Neural cell (in vitro differentiated cells): Measurements from ENCODE around the gene MAGI2. TPM values are rescaled to one million over a fixed set of nuclear protein-coding genes. Genes with fewer than 3 reads are reported as not detected.

ENCODE experiments used
- H2AFZ ChIP-seq: fragments of 200-600, 300-800 bp; sonication (generic), shearing (Covaris generic); 2 replicates; pipeline ENCODE4 v1.6.0; 2014; ENCODE audit warnings: low read depth, mild to moderate bottlenecking, antibody characterized with exemption, low read length, moderate library complexity
- H3F3A ChIP-seq: fragments of 200-600 bp; shearing (Covaris generic); 2 replicates; pipeline ENCODE4 v1.6.1; 2016; ENCODE audit warnings: mild to moderate bottlenecking, moderate library complexity, mixed read lengths, antibody characterized with exemption, low read length; ENCODE audit not compliant: insufficient read depth, poor library complexity, severe bottlenecking
- H3K27ac ChIP-seq: fragments of 200-600, 300-800 bp; sonication (generic), shearing (Covaris generic); 2 replicates; pipeline ENCODE4 v1.5.1; 2014; ENCODE audit warnings: mild to moderate bottlenecking, low read length, moderate library complexity
- H3K27me3 ChIP-seq: fragments of 300-800, 200-600 bp; sonication (generic), shearing (Covaris generic); 2 replicates; pipeline ENCODE4 v1.6.0; 2014; ENCODE audit warnings: mild to moderate bottlenecking, low read depth, low read length, moderate library complexity; ENCODE audit not compliant: insufficient read depth
- H3K36me3 ChIP-seq: fragments of 300-800, 200-600 bp; sonication (generic), shearing (Covaris generic); 2 replicates; pipeline ENCODE4 v1.5.1; 2014; ENCODE audit warnings: mild to moderate bottlenecking, antibody characterized with exemption, low read length, moderate library complexity; ENCODE audit not compliant: insufficient read depth
- H3K4me2 ChIP-seq: fragments of 300-800, 200-600 bp; sonication (generic), shearing (Covaris generic); 2 replicates; pipeline ENCODE4 v1.6.0; 2014; ENCODE audit warnings: mild to moderate bottlenecking, low read length
- H3K4me3 ChIP-seq: fragments of 300-800, 200-600 bp; sonication (generic), shearing (Covaris generic); 2 replicates; pipeline ENCODE4 v1.5.1; 2014; ENCODE audit warnings: mild to moderate bottlenecking, low read length, moderate library complexity
- H3K79me2 ChIP-seq: fragments of 200-600 bp; shearing (Covaris generic); replicated peaks from 2 replicates; pipeline ENCODE4 v1.6.0; 2014; ENCODE audit warnings: mild to moderate bottlenecking, low read length, moderate library complexity; ENCODE audit not compliant: insufficient read depth
- H3K9ac ChIP-seq: fragments of 300-800, 200-600 bp; sonication (generic), shearing (Covaris generic); 2 replicates; pipeline ENCODE4 v1.6.1; 2016; ENCODE audit warnings: mild to moderate bottlenecking, low read length, mixed read lengths
- H3K9me2 ChIP-seq: fragments of 200-600 bp; shearing (Covaris generic); 2 replicates; pipeline ENCODE4 v1.6.1; 2016; ENCODE audit warnings: mild to moderate bottlenecking, low read length, mixed read lengths; ENCODE audit not compliant: insufficient read depth
- H3K9me3 ChIP-seq: fragments of 200-600, 300-800 bp; sonication (generic), shearing (Covaris generic); 2 replicates; pipeline ENCODE4 v1.6.1; 2016; ENCODE audit warnings: mild to moderate bottlenecking, mixed run types, low read length, moderate library complexity, mixed read lengths
- H4K20me1 ChIP-seq: fragments of 200-600 bp; shearing (Covaris generic); 2 replicates; pipeline ENCODE4 v1.6.1; 2016; ENCODE audit warnings: mild to moderate bottlenecking, mixed run types; ENCODE audit not compliant: insufficient read depth
- EP300 ChIP-seq: fragments of 450-650 bp; conservative IDR thresholded peaks from 2 replicates; pipeline ENCODE4 v1.6.1; 2014; ENCODE audit warnings: antibody characterized with exemption, mild to moderate bottlenecking, moderate library complexity; ENCODE audit not compliant: poor library complexity, severe bottlenecking
- EZH2 ChIP-seq: fragments of 200-600, 300-800 bp; shearing (Covaris generic), sonication (generic); IDR thresholded peaks from 2 replicates; pipeline ENCODE4 v1.6.1; 2014; ENCODE audit warnings: antibody characterized with exemption, low read length, borderline replicate concordance, mild to moderate bottlenecking; ENCODE audit not compliant: insufficient read depth, poor library complexity, severe bottlenecking
- MXI1 ChIP-seq: fragments of 450-650 bp; conservative IDR thresholded peaks from 2 replicates; pipeline ENCODE4 v1.6.1; 2014; ENCODE audit warnings: antibody characterized with exemption, mild to moderate bottlenecking; ENCODE audit not compliant: poor library complexity, severe bottlenecking
- POLR2AphosphoS5 ChIP-seq: IDR thresholded peaks from 2 replicates; pipeline ENCODE4 v1.6.1; 2012
- RAD21 ChIP-seq: fragments of 450-650 bp; conservative IDR thresholded peaks from 2 replicates; pipeline ENCODE4 v1.6.1; 2014; ENCODE audit warnings: antibody characterized with exemption, mild to moderate bottlenecking, moderate library complexity
- SMC3 ChIP-seq: fragments of 450-650 bp; conservative IDR thresholded peaks from 2 replicates; pipeline ENCODE4 v1.6.1; 2014; ENCODE audit warnings: antibody characterized with exemption, mild to moderate bottlenecking, moderate library complexity; ENCODE audit not compliant: poor library complexity
- TAF1 ChIP-seq: IDR thresholded peaks from 2 replicates; pipeline ENCODE4 v1.6.1; 2012; ENCODE audit warnings: low read depth
- polyA plus RNA-seq: library from polyadenylated mRNA; depleted of rRNA; stranded (reverse); fragments of >200 nt; gene quantifications from 2 replicates; pipeline ENCODE4 v1.2.3, GENCODE V29; 2014
- TF ChIP-seq, protein P1 (sequence below): fragments of 450-650 bp; IDR thresholded peaks from 2 replicates; pipeline ENCODE4 v1.5.1; 2014; ENCODE audit warnings: antibody characterized with exemption, mild to moderate bottlenecking, moderate library complexity; ENCODE audit not compliant: poor library complexity, severe bottlenecking
- TF ChIP-seq, protein P2 (sequence below): IDR thresholded peaks from 2 replicates; pipeline ENCODE4 v1.6.1; 2012; ENCODE audit warnings: borderline replicate concordance

Gene MAGI2
- polyA plus RNA-seq, 1 donor from 2014 or later, result 19.3 TPM

DNA sequence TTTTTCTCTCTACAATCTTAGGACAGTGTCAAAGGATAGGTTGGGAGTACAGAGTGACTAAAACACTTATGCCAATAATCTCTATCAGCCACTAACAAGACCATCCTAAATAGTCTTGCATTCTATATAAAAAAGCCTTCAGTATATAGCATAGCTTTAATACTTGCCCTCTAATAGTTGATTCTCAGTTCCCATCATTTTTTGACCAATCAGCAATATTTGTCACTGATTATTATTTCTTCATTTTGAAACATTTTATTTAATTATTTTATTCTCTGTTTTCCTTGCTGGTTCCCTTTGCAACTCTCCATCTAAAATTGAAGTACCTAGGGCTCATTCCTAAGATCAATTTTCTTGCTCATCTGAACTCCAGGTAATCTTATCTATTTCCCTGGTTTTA lies 470.0 kb downstream of the MAGI2 start:
- Histone ChIP-seq H3K9me2 (no peaks in the 10 kb centered on the region), H3K27ac (no peak overlapping the region), H3K9ac (no peak overlapping the region), H3K9me3 (no peaks in the 10 kb centered on the region), H4K20me1 (no peaks in the 10 kb centered on the region), H3K27me3 (no peaks in the 10 kb centered on the region), H3K79me2 (no peaks in the 10 kb centered on the region), H3F3A (no peaks in the 10 kb centered on the region), H3K4me2 (no peak overlapping the region), H3K36me3 (no peaks in the 10 kb centered on the region), H2AFZ (no peak overlapping the region), H3K4me3 (no peak overlapping the region)
- no peak for TF ChIP-seq EZH2
- TF ChIP-seq EP300, result no peak
- TF ChIP-seq POLR2AphosphoS5, result no peak
- no peak for TF ChIP-seq SMC3
- no peak for TF ChIP-seq TAF1
- TF ChIP-seq, protein P1, sequence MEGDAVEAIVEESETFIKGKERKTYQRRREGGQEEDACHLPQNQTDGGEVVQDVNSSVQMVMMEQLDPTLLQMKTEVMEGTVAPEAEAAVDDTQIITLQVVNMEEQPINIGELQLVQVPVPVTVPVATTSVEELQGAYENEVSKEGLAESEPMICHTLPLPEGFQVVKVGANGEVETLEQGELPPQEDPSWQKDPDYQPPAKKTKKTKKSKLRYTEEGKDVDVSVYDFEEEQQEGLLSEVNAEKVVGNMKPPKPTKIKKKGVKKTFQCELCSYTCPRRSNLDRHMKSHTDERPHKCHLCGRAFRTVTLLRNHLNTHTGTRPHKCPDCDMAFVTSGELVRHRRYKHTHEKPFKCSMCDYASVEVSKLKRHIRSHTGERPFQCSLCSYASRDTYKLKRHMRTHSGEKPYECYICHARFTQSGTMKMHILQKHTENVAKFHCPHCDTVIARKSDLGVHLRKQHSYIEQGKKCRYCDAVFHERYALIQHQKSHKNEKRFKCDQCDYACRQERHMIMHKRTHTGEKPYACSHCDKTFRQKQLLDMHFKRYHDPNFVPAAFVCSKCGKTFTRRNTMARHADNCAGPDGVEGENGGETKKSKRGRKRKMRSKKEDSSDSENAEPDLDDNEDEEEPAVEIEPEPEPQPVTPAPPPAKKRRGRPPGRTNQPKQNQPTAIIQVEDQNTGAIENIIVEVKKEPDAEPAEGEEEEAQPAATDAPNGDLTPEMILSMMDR, result no peak
- TF ChIP-seq MXI1, result no peak
- TF ChIP-seq, protein P2, sequence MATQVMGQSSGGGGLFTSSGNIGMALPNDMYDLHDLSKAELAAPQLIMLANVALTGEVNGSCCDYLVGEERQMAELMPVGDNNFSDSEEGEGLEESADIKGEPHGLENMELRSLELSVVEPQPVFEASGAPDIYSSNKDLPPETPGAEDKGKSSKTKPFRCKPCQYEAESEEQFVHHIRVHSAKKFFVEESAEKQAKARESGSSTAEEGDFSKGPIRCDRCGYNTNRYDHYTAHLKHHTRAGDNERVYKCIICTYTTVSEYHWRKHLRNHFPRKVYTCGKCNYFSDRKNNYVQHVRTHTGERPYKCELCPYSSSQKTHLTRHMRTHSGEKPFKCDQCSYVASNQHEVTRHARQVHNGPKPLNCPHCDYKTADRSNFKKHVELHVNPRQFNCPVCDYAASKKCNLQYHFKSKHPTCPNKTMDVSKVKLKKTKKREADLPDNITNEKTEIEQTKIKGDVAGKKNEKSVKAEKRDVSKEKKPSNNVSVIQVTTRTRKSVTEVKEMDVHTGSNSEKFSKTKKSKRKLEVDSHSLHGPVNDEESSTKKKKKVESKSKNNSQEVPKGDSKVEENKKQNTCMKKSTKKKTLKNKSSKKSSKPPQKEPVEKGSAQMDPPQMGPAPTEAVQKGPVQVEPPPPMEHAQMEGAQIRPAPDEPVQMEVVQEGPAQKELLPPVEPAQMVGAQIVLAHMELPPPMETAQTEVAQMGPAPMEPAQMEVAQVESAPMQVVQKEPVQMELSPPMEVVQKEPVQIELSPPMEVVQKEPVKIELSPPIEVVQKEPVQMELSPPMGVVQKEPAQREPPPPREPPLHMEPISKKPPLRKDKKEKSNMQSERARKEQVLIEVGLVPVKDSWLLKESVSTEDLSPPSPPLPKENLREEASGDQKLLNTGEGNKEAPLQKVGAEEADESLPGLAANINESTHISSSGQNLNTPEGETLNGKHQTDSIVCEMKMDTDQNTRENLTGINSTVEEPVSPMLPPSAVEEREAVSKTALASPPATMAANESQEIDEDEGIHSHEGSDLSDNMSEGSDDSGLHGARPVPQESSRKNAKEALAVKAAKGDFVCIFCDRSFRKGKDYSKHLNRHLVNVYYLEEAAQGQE, result no peak

DNA sequence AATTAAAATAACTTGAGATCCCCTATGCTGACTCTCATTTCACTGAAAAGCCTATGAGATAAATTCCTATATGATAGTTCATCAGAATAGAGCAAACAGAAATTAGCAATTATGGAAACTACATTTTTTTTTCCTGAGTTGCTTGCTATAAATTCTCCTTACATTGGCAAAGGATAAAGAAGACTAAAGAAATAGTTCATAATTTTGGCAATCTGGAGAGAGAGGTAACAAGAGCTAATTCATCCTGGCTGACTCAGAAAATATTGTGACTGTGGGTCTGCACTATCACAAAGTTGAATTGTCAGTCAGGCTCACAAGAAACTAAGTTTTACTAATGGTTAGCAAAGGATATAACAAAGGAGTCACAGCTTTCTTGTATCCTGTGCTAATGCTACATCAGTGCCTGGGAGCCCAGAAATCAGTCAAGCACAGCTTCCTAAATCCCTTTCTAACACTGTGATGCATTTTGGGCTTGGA lies 483.0 kb downstream of the MAGI2 start:
- no peak overlapping the region for H3K4me2 ChIP-seq
- no peaks in the 10 kb centered on the region for H3K79me2 ChIP-seq
- H3K9me2 ChIP-seq, result no peaks in the 10 kb centered on the region
- H3K27me3 ChIP-seq, result no peaks in the 10 kb centered on the region
- H3K9ac ChIP-seq, result no peak overlapping the region
- H3K36me3 ChIP-seq, result no peaks in the 10 kb centered on the region
- H3K4me3 ChIP-seq, result no peak overlapping the region
- TF ChIP-seq, protein P1, result no peak
- TF ChIP-seq EZH2, result no peak
- TF ChIP-seq MXI1, result no peak
- TF ChIP-seq TAF1, result no peak
- TF ChIP-seq, protein P2, result no peak
- TF ChIP-seq SMC3, result no peak
- TF ChIP-seq RAD21, result no peak
- no peak for TF ChIP-seq POLR2AphosphoS5
- no peak for TF ChIP-seq EP300
- H4K20me1 ChIP-seq, result no peaks in the 10 kb centered on the region
- H3F3A ChIP-seq, result no peaks in the 10 kb centered on the region
- no peak overlapping the region for H3K27ac ChIP-seq
- H3K9me3 ChIP-seq, result no peaks in the 10 kb centered on the region
- no peak overlapping the region for H2AFZ ChIP-seq
